HCT116 (cell line): ENCODE data around the gene PLCG2. TPM values are rescaled to one million over a fixed set of nuclear protein-coding genes. Genes with fewer than 3 reads are reported as not detected.

Source experiments
- ATAC-seq: fragments of 200-7000 bp; cut with Tn5 transposase; 2 replicates; pipeline ENCODE4 v1.9.1; 2020; ENCODE audit warnings: mild to moderate bottlenecking, moderate library complexity
- BruUV-seq: library from RNA; stranded (reverse); fragments of 400-500 nt; replicated peaks from 2 replicates; lab custom pipeline; 2021; lab: Mats Ljungman, UMichigan
- CTCF ChIA-PET: fragments of 300-600 bp; sonication (Branson Sonifier 250); formaldehyde crosslinking; loops from one replicate; lab custom pipeline; 2021; ENCODE audit warnings: antibody characterized with exemption; lab: Charles Lee
- POLR2A ChIA-PET: fragments of 300-600, 350-600 bp; sonication (Branson Sonifier 250); formaldehyde crosslinking; loops from one replicate; lab custom pipeline; 2021; ENCODE audit warnings: antibody characterized with exemption; lab: Charles Lee
- RAD21 ChIA-PET, 2 experiments: fragments of 300-600 bp; sonication (Branson Sonifier 250); formaldehyde crosslinking; loops; one replicate each; lab custom pipeline; 2023; ENCODE audit warnings: low total read pairs in 2 of 2; ENCODE audit not compliant: uncharacterized antibody in 2 of 2, unreplicated experiment in 2 of 2, low non-redundant PET in 1 of 2; lab: Charles Lee
- DNase-seq: peaks from one replicate; pipeline ENCODE4 v3.0.0-alpha.2; 2010; ENCODE audit warnings: low read depth, low spot score
- H2AFZ ChIP-seq: fragments of 200-600 bp; shearing (Covaris generic), sonication (generic); 2 replicates; pipeline ENCODE4 v1.6.1; 2017; ENCODE audit warnings: low read depth, mixed run types, mixed read lengths, antibody characterized with exemption, low read length; ENCODE audit not compliant: poor library complexity, severe bottlenecking
- H3K27ac ChIP-seq: 2 replicates; pipeline ENCODE4 v1.5.1; 2012; ENCODE audit warnings: low read depth, low read length
- H3K27me3 ChIP-seq: fragments of 200-600 bp; sonication (generic); 2 replicates; pipeline ENCODE4 v1.6.1; 2016; ENCODE audit warnings: mixed run types, low read length, mixed read lengths; ENCODE audit not compliant: insufficient read depth
- H3K36me3 ChIP-seq, 2 experiments: fragments of 200-500 bp in 1 of 2; fragments of 200-600 bp in 1 of 2; sonication (Bioruptor generic) in 1 of 2; sonication (generic) in 1 of 2; 2 replicates each; pipeline versions ENCODE4 v1.5.1 to v1.6.1; 2014 to 2016; ENCODE audit warnings: low read length in 2 of 2, inconsistent platforms in 1 of 2, mixed read lengths in 1 of 2, mixed run types in 1 of 2; ENCODE audit not compliant: insufficient read depth in 2 of 2, control insufficient read depth in 1 of 2
- H3K4me1 ChIP-seq, 2 experiments: fragments of 200-600 bp in 1 of 2; sonication (generic) in 1 of 2; 2 replicates each; pipeline versions ENCODE4 v1.5.1 to v1.6.1; 2012 to 2017; ENCODE audit warnings: low read length in 2 of 2, inconsistent platforms in 1 of 2, mild to moderate bottlenecking in 1 of 2, mixed read lengths in 1 of 2, mixed run types in 1 of 2, moderate library complexity in 1 of 2; ENCODE audit not compliant: insufficient read depth in 2 of 2, control insufficient read depth in 1 of 2
- H3K4me2 ChIP-seq: fragments of 200-600 bp; sonication (generic); 2 replicates; pipeline ENCODE4 v1.6.1; 2017; ENCODE audit warnings: mixed run types, low read length, mixed read lengths
- H3K4me3 ChIP-seq, 2 experiments: fragments of 200-600 bp in 1 of 2; sonication (generic) in 1 of 2; replicated peaks in 1 of 2; 2 replicates each; pipeline ENCODE4 v1.5.1; 2011 to 2016; ENCODE audit warnings: low read length in 2 of 2, control low read depth in 1 of 2, low read depth in 1 of 2, mild to moderate bottlenecking in 1 of 2, mixed read lengths in 1 of 2, mixed run types in 1 of 2
- H3K79me2 ChIP-seq: fragments of 200-600 bp; sonication (generic); 2 replicates; pipeline ENCODE4 v1.6.1; 2017; ENCODE audit warnings: mild to moderate bottlenecking, mixed run types, low read length, moderate library complexity, mixed read lengths; ENCODE audit not compliant: insufficient read depth
- H3K9ac ChIP-seq: fragments of 200-600 bp; sonication (generic); 2 replicates; pipeline ENCODE4 v1.6.1; 2016; ENCODE audit warnings: low read length, mixed read lengths
- H3K9me2 ChIP-seq: fragments of 200-600 bp; sonication (generic), shearing (Covaris generic); 2 replicates; pipeline ENCODE4 v1.6.1; 2017; ENCODE audit warnings: mixed run types, mild to moderate bottlenecking, moderate library complexity; ENCODE audit not compliant: insufficient read depth
- H3K9me3 ChIP-seq, 2 experiments: fragments of 200-500 bp in 1 of 2; fragments of 200-600 bp in 1 of 2; sonication (Bioruptor generic) in 1 of 2; sonication (generic) in 1 of 2; 2 replicates each; pipeline ENCODE4 v1.6.1; 2014 to 2017; ENCODE audit warnings: low read length in 2 of 2, mixed read lengths in 2 of 2, inconsistent platforms in 1 of 2, low read depth in 1 of 2, mild to moderate bottlenecking in 1 of 2, mixed run types in 1 of 2, moderate library complexity in 1 of 2; ENCODE audit not compliant: control insufficient read depth in 1 of 2, insufficient read depth in 1 of 2
- H4K20me1 ChIP-seq: fragments of 200-600 bp; sonication (generic), shearing (Covaris generic); 2 replicates; pipeline ENCODE4 v1.6.1; 2017; ENCODE audit warnings: mixed run types, mild to moderate bottlenecking, moderate library complexity; ENCODE audit not compliant: insufficient read depth
- CTCF ChIP-seq, 3 experiments: fragments of 200-600 bp in 1 of 3; sonication (generic) in 1 of 3; IDR thresholded peaks in 2 of 3; conservative IDR thresholded peaks in 1 of 3; 2 replicates each; pipeline ENCODE4 v1.5.1; 2012 to 2017; ENCODE audit warnings: low read depth in 2 of 3, low read length in 2 of 3, antibody characterized with exemption in 1 of 3, borderline replicate concordance in 1 of 3, control low read depth in 1 of 3, mild to moderate bottlenecking in 1 of 3, mixed read lengths in 1 of 3, mixed run types in 1 of 3, moderate library complexity in 1 of 3; ENCODE audit not compliant: insufficient read depth in 1 of 3
- EGR1 ChIP-seq: IDR thresholded peaks from 2 replicates; pipeline ENCODE4 v1.6.1; 2012; ENCODE audit warnings: low read depth
- ELF1 ChIP-seq: IDR thresholded peaks from 2 replicates; pipeline ENCODE4 v1.6.1; 2012; ENCODE audit warnings: low read depth, borderline replicate concordance
- EZH2 ChIP-seq: fragments of 200-600 bp; sonication (generic); IDR thresholded peaks from 2 replicates; pipeline ENCODE4 v1.6.1; 2017; ENCODE audit warnings: antibody characterized with exemption, mixed run types
- EZH2phosphoT487 ChIP-seq: fragments of 200-600 bp; IDR thresholded peaks from 2 replicates; pipeline ENCODE4 v1.6.1; 2018; ENCODE audit warnings: antibody characterized with exemption, borderline replicate concordance
- FOSL1 ChIP-seq: IDR thresholded peaks from 2 replicates; pipeline ENCODE4 v1.6.1; 2012; ENCODE audit warnings: low read depth
- JUND ChIP-seq: IDR thresholded peaks from 2 replicates; pipeline ENCODE4 v1.6.1; 2012
- MAX ChIP-seq: IDR thresholded peaks from 2 replicates; pipeline ENCODE4 v1.6.1; 2012
- POLR2A ChIP-seq: IDR thresholded peaks from 2 replicates; pipeline ENCODE4 v1.7.0; 2011; ENCODE audit warnings: borderline replicate concordance; ENCODE audit not compliant: insufficient read depth, insufficient read length; ENCODE audit errors: extremely low read depth
- POLR2AphosphoS5 ChIP-seq: IDR thresholded peaks from 2 replicates; pipeline ENCODE4 v1.6.1; 2011; ENCODE audit warnings: mild to moderate bottlenecking, low read depth, low read length, moderate library complexity
- RAD21 ChIP-seq: IDR thresholded peaks from 2 replicates; pipeline ENCODE4 v1.6.1; 2012; ENCODE audit warnings: low read depth, mild to moderate bottlenecking
- REST ChIP-seq: IDR thresholded peaks from 2 replicates; pipeline ENCODE4 v1.6.1; 2012; ENCODE audit warnings: low read depth
- SIN3A ChIP-seq: IDR thresholded peaks from 2 replicates; pipeline ENCODE4 v1.6.1; 2012; ENCODE audit warnings: low read depth
- SRF ChIP-seq: IDR thresholded peaks from 2 replicates; pipeline ENCODE4 v1.6.1; 2012; ENCODE audit warnings: low read depth
- TCF7L2 ChIP-seq: IDR thresholded peaks from 2 replicates; pipeline ENCODE4 v1.7.0; 2011; ENCODE audit warnings: borderline replicate concordance, inconsistent platforms; ENCODE audit not compliant: insufficient read depth, insufficient read length; ENCODE audit errors: extremely low read depth
- YY1 ChIP-seq: IDR thresholded peaks from 2 replicates; pipeline ENCODE4 v1.6.1; 2011; ENCODE audit warnings: low read length, low read depth, moderate library complexity, mild to moderate bottlenecking; ENCODE audit not compliant: insufficient replicate concordance; ENCODE audit errors: extremely low read depth
- ZBTB33 ChIP-seq: IDR thresholded peaks from 2 replicates; pipeline ENCODE4 v1.6.1; 2011; ENCODE audit warnings: mild to moderate bottlenecking, low read length, moderate library complexity; ENCODE audit not compliant: insufficient replicate concordance; ENCODE audit errors: extremely low read depth
- ZNF274 ChIP-seq: fragments of 200-500 bp; sonication (Bioruptor generic); IDR thresholded peaks from 2 replicates; pipeline ENCODE4 v1.6.1; 2014; ENCODE audit warnings: mild to moderate bottlenecking, low read depth, low read length, inconsistent platforms
- intact Hi-C: fragments of 100-400 bp; cut with micrococcal nuclease; formaldehyde crosslinking; loops from 2 replicates; pipeline ENCODE4 v1.10.0; 2022
- total RNA-seq: library from RNA; stranded (reverse); gene quantifications from one replicate; pipeline ENCODE4 v1.2.1, GENCODE V29; 2021; ENCODE audit not compliant: unreplicated experiment

The PLCG2 gene
- total RNA-seq, 1 experiment from 2014 or later, result 31.2 TPM

- no peaks in the 10 kb centered on the region for H3K9me3 ChIP-seq
- H3K27ac ChIP-seq, result no peak overlapping the region
- H3K9ac ChIP-seq, result no peak overlapping the region
- no peaks in the 10 kb centered on the region for H4K20me1 ChIP-seq
- H3K79me2 ChIP-seq, result no peaks in the 10 kb centered on the region
- H3K4me3 ChIP-seq, result no peak overlapping the region
- RAD21 ChIA-PET, result no interaction called here
- no peaks in the 10 kb centered on the region for H3K4me1 ChIP-seq
- H3K4me2 ChIP-seq, result no peak overlapping the region
- BruUV-seq, result no TSS peak
- POLR2A ChIA-PET, result no interaction called here
- intact Hi-C loops, result no loop called here
- DNase-seq (no peak), ATAC-seq (no peak)
- no peaks in the 10 kb centered on the region; the same call in 1 of the 2 replicates for H3K9me2 ChIP-seq
- H2AFZ ChIP-seq, result no peak overlapping the region
- CTCF ChIA-PET, result interaction anchor here (1.0 to 1.1 kb wide), 2 partner anchors 10 to 17 kb away, joined by 3 to 4 read pairs; no protein-coding TSS in a partner anchor
- no peaks in the 10 kb centered on the region for H3K27me3 ChIP-seq
- H3K36me3 ChIP-seq, result no peaks in the 10 kb centered on the region
- TF ChIP-seq ELF1 (no peak), ZBTB33 (no peak), POLR2AphosphoS5 (no peak), YY1 (no peak), EZH2 (no peak), SRF (no peak), CTCF (IDR thresholded peaks at IDR 0.05 in 2 of 3, conservative IDR thresholded peaks at IDR 0.05 in 1 of 3; ENCODE audit: borderline replicate concordance in 1 of 3, insufficient read depth in 1 of 3, low read depth in 2 of 3, low read length in 2 of 3) (no peak), POLR2A (no peak), REST (no peak), RAD21 (no peak), ZNF274 (no peak), EGR1 (no peak), MAX (no peak), TCF7L2 (no peak), EZH2phosphoT487 (no peak), SIN3A (no peak), FOSL1 (no peak), JUND (no peak)
Observed at GRCh38 chr16:81869326-81869725, 90.2 kb downstream of the PLCG2 start.
